Endothelial cell of umbilical vein (primary cell): ENCODE results near the gene FARP1. TPM values are rescaled to one million over a fixed set of nuclear protein-coding genes. Genes with fewer than 3 reads are reported as not detected.

ENCODE experiments used
- BruUV-seq: library from RNA; stranded (reverse); fragments of 400-500 nt; replicated peaks from 2 replicates; lab custom pipeline; 2021; lab: Mats Ljungman, UMichigan
- CTCF ChIA-PET: fragments of 300-600, 350-600 bp; sonication (Branson Sonifier 250); formaldehyde crosslinking; loops from one replicate; lab custom pipeline; 2021; ENCODE audit warnings: antibody characterized with exemption, inconsistent platforms; lab: Charles Lee
- POLR2A ChIA-PET: fragments of 300-600, 350-600 bp; sonication (Branson Sonifier 250); formaldehyde crosslinking; loops from one replicate; lab custom pipeline; 2021; ENCODE audit warnings: antibody characterized with exemption, inconsistent platforms; lab: Charles Lee
- DNase-seq: peaks from one replicate; pipeline ENCODE4 v3.0.0-alpha.2; 2011; ENCODE audit warnings: low read depth, low spot score
- FAIRE-seq: peaks from 2 replicates; lab custom pipeline; 2011; peaks lifted over from hg19 to GRCh38; lab: Jason Lieb, UNC
- H2AFZ ChIP-seq: 2 replicates; pipeline ENCODE4 v1.6.0; 2012; ENCODE audit warnings: low read depth, low read length, control low read depth, inconsistent platforms
- H3K27ac ChIP-seq: 2 replicates; pipeline ENCODE4 v1.5.1; 2011; ENCODE audit warnings: low read depth, mild to moderate bottlenecking, control low read depth, low read length, moderate library complexity; ENCODE audit not compliant: insufficient read depth
- H3K27me3 ChIP-seq, 2 experiments: 2 replicates each; pipeline versions ENCODE4 v1.6.0 to v1.6.1; 2011; ENCODE audit warnings: low read length in 2 of 2, mixed read lengths in 1 of 2; ENCODE audit not compliant: control insufficient read depth in 2 of 2, insufficient read depth in 2 of 2
- H3K36me3 ChIP-seq, 2 experiments: 2 replicates in 1 of 2; 3 replicates in 1 of 2; pipeline ENCODE4 v1.5.1; 2011; ENCODE audit warnings: low read length in 2 of 2, mild to moderate bottlenecking in 1 of 2, moderate library complexity in 1 of 2; ENCODE audit not compliant: control insufficient read depth in 2 of 2, insufficient read depth in 2 of 2; ENCODE audit errors: extremely low read depth in 1 of 2
- H3K4me1 ChIP-seq: 3 replicates; pipeline ENCODE4 v1.5.1; 2011; ENCODE audit warnings: mild to moderate bottlenecking, low read length; ENCODE audit not compliant: control insufficient read depth, insufficient read depth; ENCODE audit errors: extremely low read depth
- H3K4me2 ChIP-seq: 2 replicates; pipeline ENCODE4 v1.6.1; 2011; ENCODE audit warnings: low read length, control low read depth, mixed read lengths; ENCODE audit not compliant: insufficient read depth
- H3K4me3 ChIP-seq, 3 experiments: fragments of 200-600 bp in 1 of 3; sonication (generic), shearing (Covaris generic) in 1 of 3; replicated peaks in 1 of 3; 2 replicates each; pipeline ENCODE4 v1.5.1; 2011 to 2016; ENCODE audit warnings: control low read depth in 3 of 3, low read length in 3 of 3, mild to moderate bottlenecking in 2 of 3, inconsistent platforms in 1 of 3, low read depth in 1 of 3, moderate library complexity in 1 of 3; ENCODE audit not compliant: insufficient read depth in 1 of 3
- H3K79me2 ChIP-seq: 2 replicates; pipeline ENCODE4 v1.6.0; 2012; ENCODE audit warnings: low read length, inconsistent platforms; ENCODE audit not compliant: control insufficient read depth, insufficient read depth
- H3K9ac ChIP-seq: replicated peaks from 2 replicates; pipeline ENCODE3; 2011; ENCODE audit warnings: low read length, control low read depth; ENCODE audit not compliant: insufficient read depth; ENCODE audit errors: extremely low read depth
- H3K9me1 ChIP-seq: replicated peaks from 3 replicates; pipeline ENCODE4 v1.6.0; 2011; ENCODE audit warnings: mild to moderate bottlenecking, low read length; ENCODE audit not compliant: control insufficient read depth, insufficient read depth; ENCODE audit errors: extremely low read depth
- H3K9me3 ChIP-seq: replicated peaks from 2 replicates; pipeline ENCODE4 v1.5.1; 2012; ENCODE audit warnings: low read length, inconsistent platforms; ENCODE audit not compliant: control insufficient read depth, insufficient read depth
- H4K20me1 ChIP-seq: replicated peaks from 2 replicates; pipeline ENCODE3; 2011; ENCODE audit warnings: mild to moderate bottlenecking, low read length; ENCODE audit not compliant: control insufficient read depth, insufficient read depth; ENCODE audit errors: extremely low read depth
- CTCF ChIP-seq, 2 donors: IDR thresholded peaks; 1 replicate in 1 of 2; 2 replicates in 1 of 2; pipeline ENCODE4 v1.5.1; 2011; ENCODE audit warnings: low read length in 2 of 2, mild to moderate bottlenecking in 2 of 2, moderate library complexity in 2 of 2, control low read depth in 1 of 2, inconsistent platforms in 1 of 2, low read depth in 1 of 2; ENCODE audit not compliant: insufficient read depth in 1 of 2; ENCODE audit errors: extremely low read depth in 1 of 2
- EZH2 ChIP-seq: IDR thresholded peaks from 2 replicates; pipeline ENCODE4 v1.6.1; 2012; ENCODE audit warnings: borderline replicate concordance, low read depth, mild to moderate bottlenecking, moderate library complexity, low read length, inconsistent platforms; ENCODE audit not compliant: severe bottlenecking
- FOS ChIP-seq: IDR thresholded peaks from 2 replicates; pipeline ENCODE4 v1.6.1; 2011; ENCODE audit warnings: mild to moderate bottlenecking, low read length, moderate library complexity, borderline replicate concordance; ENCODE audit not compliant: insufficient read depth
- GATA2 ChIP-seq: IDR thresholded peaks from 2 replicates; pipeline ENCODE4 v1.7.0; 2011; ENCODE audit warnings: low read depth, mild to moderate bottlenecking, moderate library complexity, mixed read lengths, low read length; ENCODE audit not compliant: insufficient read length, insufficient read depth
- JUN ChIP-seq: IDR thresholded peaks from 2 replicates; pipeline ENCODE4 v1.6.1; 2011; ENCODE audit warnings: borderline replicate concordance, low read depth; ENCODE audit not compliant: insufficient read length, insufficient read depth
- MAX ChIP-seq: IDR thresholded peaks from 2 replicates; pipeline ENCODE4 v1.6.1; 2011; ENCODE audit not compliant: insufficient read depth, insufficient read length
- MYC ChIP-seq: IDR thresholded peaks from one replicate; pipeline ENCODE4 v1.6.1; 2011; ENCODE audit warnings: mild to moderate bottlenecking, low read depth, low read length
- POLR2A ChIP-seq: IDR thresholded peaks from 2 replicates; pipeline ENCODE4 v1.6.1; 2012; ENCODE audit warnings: low read depth, mild to moderate bottlenecking, control low read depth, low read length
- POLR2AphosphoS5 ChIP-seq: IDR thresholded peaks from 2 replicates; pipeline ENCODE4 v1.6.1; 2012; ENCODE audit warnings: low read depth, mild to moderate bottlenecking, control low read depth, low read length, moderate library complexity; ENCODE audit not compliant: insufficient read depth
- dilution Hi-C: fragments of 300-500 bp; cut with MboI; formaldehyde crosslinking; loops from one replicate; pipeline ENCODE4 v1.15.0; 2019; ENCODE audit warnings: low sequenced_read_pairs; ENCODE audit not compliant: extremely low pct_ligation_motif_present
- intact Hi-C: fragments of 100-400 bp; cut with micrococcal nuclease; formaldehyde crosslinking; loops from one replicate; pipeline ENCODE4 v1.10.0; 2022
- polyA plus RNA-seq, 4 experiments: library from polyadenylated mRNA; depleted of rRNA in 3 of 4; stranded (reverse) in 3 of 4; unstranded in 1 of 4; fragments of >200 nt; gene quantifications; 2 replicates each; pipeline versions ENCODE4 v1.2.1 to v1.2.3, GENCODE V29; 2011 to 2012; ENCODE audit warnings: missing spikeins in 1 of 4
- total RNA-seq: library from RNA; stranded (reverse); gene quantifications from 2 replicates; pipeline ENCODE4 v1.2.3, GENCODE V29; 2021

Gene FARP1
- total and polyA plus RNA-seq, 2 donors (not counting 3 experiments of a cell fraction or from before 2014, with no cell fraction given) = 19.0 to 77.7 TPM

GRCh38 chr13:98198683-98199082, 55.8 kb downstream of the FARP1 start:
- dilution Hi-C loops = no loop called here
- Histone ChIP-seq H3K4me2 (no peak overlapping the region), H3K4me3 (no peak overlapping the region), H3K36me3 (no peaks in the 10 kb centered on the region), H3K4me1 (no peaks in the 10 kb centered on the region), H2AFZ (no peak overlapping the region), H3K9ac (no peak overlapping the region), H3K9me3 (no peaks in the 10 kb centered on the region), H3K27ac (no peak overlapping the region), H3K79me2 (peaks cover 1% of the 10 kb centered on the region), H3K27me3 (no peaks in the 10 kb centered on the region), H4K20me1 (no peaks in the 10 kb centered on the region), H3K9me1 (no peaks in the 10 kb centered on the region)
- BruUV-seq = no TSS peak
- intact Hi-C loops = no loop called here
- no peak for FAIRE-seq
- CTCF ChIA-PET = no interaction called here
- no peak for TF ChIP-seq MYC
- no peak for TF ChIP-seq POLR2A
- no peak for TF ChIP-seq GATA2
- TF ChIP-seq POLR2AphosphoS5 = no peak
- no peak for TF ChIP-seq MAX
- no peak for TF ChIP-seq EZH2
- no peak for TF ChIP-seq JUN
- no peak for TF ChIP-seq FOS
- TF ChIP-seq CTCF (IDR thresholded peaks at IDR 0.05; ENCODE audit: extremely low read depth in 1 of 2, insufficient read depth in 1 of 2, low read depth in 1 of 2, low read length in 2 of 2) = no peak
- POLR2A ChIA-PET = no interaction called here
- DNase-seq = no peak
